ENCODE results near the gene AXIN2.

The AXIN2 gene

DNA sequence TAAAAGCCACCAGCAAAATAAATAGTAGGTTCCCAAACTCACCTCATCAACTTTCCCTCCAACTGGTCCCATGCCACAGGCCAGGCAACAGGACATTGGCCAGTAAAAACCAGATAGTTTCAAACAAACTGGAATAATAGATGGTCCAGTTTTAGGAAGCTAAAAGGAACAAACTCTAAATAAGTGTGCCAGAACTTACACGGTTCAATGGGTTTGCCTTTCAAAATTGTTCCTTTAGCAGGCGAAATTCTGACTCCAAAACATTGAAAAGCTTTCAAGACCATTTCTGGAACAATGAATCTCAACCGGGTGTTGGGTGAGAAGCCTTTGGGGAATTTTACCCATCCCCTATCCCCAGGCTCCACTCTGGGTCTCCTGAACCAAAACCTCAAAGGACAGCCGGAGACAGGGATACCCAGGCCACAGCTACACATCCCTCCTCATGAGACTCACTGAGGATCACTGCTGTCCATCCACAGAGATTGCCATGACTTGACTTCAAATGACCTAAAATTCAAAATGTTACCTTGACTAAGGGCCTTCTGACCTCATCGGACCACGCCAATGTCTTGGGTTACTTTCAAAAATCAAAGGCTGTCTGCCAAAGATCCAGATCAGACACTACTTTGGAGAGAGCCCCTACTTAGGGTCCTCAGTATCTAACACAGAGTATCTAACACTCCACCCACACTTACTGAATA is 13.0 kb downstream of the AXIN2 start:
- TF ChIP-seq, protein P1, sequence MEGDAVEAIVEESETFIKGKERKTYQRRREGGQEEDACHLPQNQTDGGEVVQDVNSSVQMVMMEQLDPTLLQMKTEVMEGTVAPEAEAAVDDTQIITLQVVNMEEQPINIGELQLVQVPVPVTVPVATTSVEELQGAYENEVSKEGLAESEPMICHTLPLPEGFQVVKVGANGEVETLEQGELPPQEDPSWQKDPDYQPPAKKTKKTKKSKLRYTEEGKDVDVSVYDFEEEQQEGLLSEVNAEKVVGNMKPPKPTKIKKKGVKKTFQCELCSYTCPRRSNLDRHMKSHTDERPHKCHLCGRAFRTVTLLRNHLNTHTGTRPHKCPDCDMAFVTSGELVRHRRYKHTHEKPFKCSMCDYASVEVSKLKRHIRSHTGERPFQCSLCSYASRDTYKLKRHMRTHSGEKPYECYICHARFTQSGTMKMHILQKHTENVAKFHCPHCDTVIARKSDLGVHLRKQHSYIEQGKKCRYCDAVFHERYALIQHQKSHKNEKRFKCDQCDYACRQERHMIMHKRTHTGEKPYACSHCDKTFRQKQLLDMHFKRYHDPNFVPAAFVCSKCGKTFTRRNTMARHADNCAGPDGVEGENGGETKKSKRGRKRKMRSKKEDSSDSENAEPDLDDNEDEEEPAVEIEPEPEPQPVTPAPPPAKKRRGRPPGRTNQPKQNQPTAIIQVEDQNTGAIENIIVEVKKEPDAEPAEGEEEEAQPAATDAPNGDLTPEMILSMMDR (IDR thresholded peaks at IDR 0.05; ENCODE audit: low read length, missing control alignments), result no peak
- no peak for DNase-seq (ENCODE audit: low read depth)
- no peak overlapping the region for H3K4me3 ChIP-seq (replicated peaks; ENCODE audit: low read depth, low read length)

DNA sequence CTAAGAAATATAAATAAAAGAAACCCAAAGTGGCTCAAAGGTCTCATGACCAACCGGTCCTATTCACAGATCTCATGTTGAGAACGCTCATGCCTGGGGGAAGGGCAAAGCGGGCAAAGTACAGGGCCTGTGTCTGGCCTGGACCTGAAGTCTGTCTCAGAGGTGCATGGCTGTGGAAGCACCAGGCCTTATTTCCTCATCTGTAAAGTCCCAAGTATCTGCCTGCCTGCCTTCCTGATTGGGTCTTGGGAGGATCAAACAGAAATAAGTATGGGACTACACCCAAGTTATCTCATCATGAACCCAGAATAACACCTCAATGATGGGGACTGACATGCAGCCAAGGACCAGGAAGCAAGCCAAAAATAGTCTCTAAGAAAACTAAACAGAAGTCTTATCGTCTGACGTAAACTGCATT is 14.2 kb downstream of the AXIN2 start:
- TF ChIP-seq, protein P1 (IDR thresholded peaks at IDR 0.05; ENCODE audit: low read length, missing control alignments), result no peak
- no peak for DNase-seq (ENCODE audit: low read depth)
- H3K4me3 ChIP-seq (replicated peaks; ENCODE audit: low read depth, low read length), result no peak overlapping the region

DNA sequence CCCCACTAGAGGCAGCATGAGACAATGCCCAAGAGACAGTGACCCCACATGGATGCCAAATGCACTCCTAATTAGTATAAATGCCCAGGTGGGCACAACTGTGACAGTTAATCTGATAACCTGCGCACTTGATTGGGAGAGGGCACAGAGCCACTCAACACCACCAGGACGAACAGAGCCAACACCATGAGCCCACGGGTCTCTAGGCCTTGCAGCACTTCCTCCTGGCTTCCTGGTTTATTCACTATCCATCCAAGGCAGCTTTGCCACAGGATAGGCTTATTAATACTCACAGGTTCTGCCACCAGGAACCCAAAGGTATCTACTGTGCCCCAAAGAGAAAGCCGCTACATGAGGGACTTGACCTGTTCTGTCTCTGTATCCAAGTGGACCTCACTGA is 14.9 kb downstream of the AXIN2 start:
- TF ChIP-seq, protein P1 (IDR thresholded peaks at IDR 0.05; ENCODE audit: low read length, missing control alignments), result no peak
- no peak for DNase-seq (ENCODE audit: low read depth)
- no peak overlapping the region for H3K4me3 ChIP-seq (replicated peaks; ENCODE audit: low read depth, low read length)

DNA sequence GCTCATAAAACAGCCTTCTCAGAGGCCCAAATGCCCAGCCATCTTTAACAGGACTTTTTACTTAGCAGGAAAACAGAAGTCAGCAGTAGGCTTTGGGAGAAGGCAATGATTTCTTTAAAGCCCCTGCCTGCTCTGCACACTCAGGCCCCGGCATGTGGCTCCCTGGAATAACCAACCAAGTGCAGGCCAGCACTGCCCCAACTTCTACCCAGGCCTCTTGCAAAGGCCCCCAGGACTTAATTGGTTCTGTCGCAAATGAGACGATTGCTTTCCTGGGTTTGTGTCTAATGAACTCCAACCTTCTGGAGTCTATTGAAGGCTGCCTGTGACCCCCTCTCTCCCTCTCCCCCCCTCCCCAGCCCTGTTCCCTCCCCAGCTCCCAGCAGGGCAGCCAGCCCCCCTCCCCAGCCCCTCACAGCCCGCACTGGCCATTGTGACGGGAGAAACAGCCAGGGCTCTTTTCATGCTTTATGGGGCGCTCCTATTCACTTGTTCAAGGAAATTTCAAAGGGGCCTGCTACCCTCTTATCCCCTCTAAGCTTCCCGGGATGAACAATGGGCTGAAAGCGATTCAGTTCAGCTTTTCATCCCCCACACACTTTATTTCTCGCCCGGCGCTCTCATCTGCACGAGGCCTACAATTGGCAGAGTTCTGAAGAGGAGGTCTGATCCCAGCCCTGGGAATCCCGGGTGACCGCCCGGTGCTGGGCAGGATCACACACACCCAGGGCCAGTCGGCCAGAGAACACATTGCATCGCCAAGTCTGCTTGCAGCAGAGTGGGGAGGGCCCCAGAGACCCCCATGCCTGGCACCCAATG is 15.5 kb downstream of the AXIN2 start:
- H3K4me3 ChIP-seq (replicated peaks; ENCODE audit: low read depth, low read length), result no peak overlapping the region
- no peak for DNase-seq (ENCODE audit: low read depth)
- TF ChIP-seq, protein P1 (IDR thresholded peaks at IDR 0.05; ENCODE audit: low read length, missing control alignments), result no peak

DNA sequence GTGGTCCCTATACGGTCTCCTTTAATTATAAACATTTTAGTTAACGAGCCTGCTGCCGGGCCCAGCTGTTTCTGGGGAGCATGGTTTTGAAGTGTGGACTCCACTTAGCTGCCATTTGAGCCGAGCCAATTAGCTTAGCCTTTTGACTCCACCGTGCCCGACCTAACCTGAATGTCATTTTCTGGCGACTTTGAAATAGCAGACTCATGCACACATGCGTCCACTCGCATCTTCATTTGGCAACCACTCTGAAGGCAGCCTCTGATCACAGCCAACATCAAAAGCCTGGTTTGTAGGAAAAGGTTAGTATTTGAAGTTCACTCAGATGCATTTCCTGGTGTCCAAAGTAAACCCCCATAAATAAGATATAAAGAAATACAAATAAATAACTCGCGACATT is 16.8 kb downstream of the AXIN2 start:
- TF ChIP-seq, protein P1 (IDR thresholded peaks at IDR 0.05; ENCODE audit: low read length, missing control alignments), result no peak
- no peak overlapping the region for H3K4me3 ChIP-seq (replicated peaks; ENCODE audit: low read depth, low read length)
- no peak for DNase-seq (ENCODE audit: low read depth)

DNA sequence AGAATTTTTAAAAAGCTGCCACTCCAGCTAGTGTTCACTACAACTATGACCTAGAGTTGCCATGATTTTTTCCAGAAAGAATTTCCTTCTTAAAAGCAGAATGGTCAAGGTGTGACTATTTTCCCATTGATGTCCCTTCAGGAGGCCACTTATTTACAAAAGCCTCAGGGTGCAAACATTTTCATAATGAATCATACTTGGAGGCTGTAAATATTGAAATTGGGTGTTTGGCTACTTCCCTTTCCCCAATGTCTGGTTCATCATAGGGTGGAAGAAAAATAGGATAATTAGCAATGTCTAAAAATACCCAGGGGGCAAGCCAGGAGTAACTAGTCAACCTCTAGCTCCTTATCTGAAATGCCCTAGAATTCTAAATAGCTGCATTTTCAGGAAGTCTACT is 18.8 kb downstream of the AXIN2 start:
- TF ChIP-seq, protein P1 (IDR thresholded peaks at IDR 0.05; ENCODE audit: low read length, missing control alignments), result no peak
- no peak for DNase-seq (ENCODE audit: low read depth)
- H3K4me3 ChIP-seq (replicated peaks; ENCODE audit: low read depth, low read length), result no peak overlapping the region
